Measurements from ENCODE around the gene LEMD3.

GRCh38 chr12:65275627-65276026 is 106.2 kb downstream of the LEMD3 start:
- TF ChIP-seq RCOR1 (IDR thresholded peaks at IDR 0.05; ENCODE audit: low read length) = no peak
- no peak for TF ChIP-seq PBX3 (IDR thresholded peaks at IDR 0.05)
- no peak for TF ChIP-seq CTCF (IDR thresholded peaks at IDR 0.05)
- TF ChIP-seq MAX (IDR thresholded peaks at IDR 0.05; ENCODE audit: low read depth) = no peak
- no peak for TF ChIP-seq YY1 (IDR thresholded peaks at IDR 0.05; ENCODE audit: low read depth)
- TF ChIP-seq EP300 (IDR thresholded peaks at IDR 0.05; ENCODE audit: borderline replicate concordance in 1 of 2, low read depth in 1 of 2, low read length in 1 of 2) = no peak
- no peak for TF ChIP-seq POLR2AphosphoS5 (IDR thresholded peaks at IDR 0.05; ENCODE audit: low read depth, low read length)
- TF ChIP-seq GABPA (IDR thresholded peaks at IDR 0.05; ENCODE audit: low read depth) = no peak

All from SK-N-SH (cell line).